Measurements from ENCODE around the gene GRIN2A.

GRCh38 chr16:10120953-10121352, 61.3 kb downstream of the GRIN2A start:
- no peak for TF ChIP-seq POLR2A (IDR thresholded peaks at IDR 0.05)
- no peak for TF ChIP-seq CTCF (IDR thresholded peaks at IDR 0.05)

All from adrenal gland (tissue), 5 donors.